Stimulated activated CD4-positive, alpha-beta T cell treated with anti-CD3 and anti-CD28 coated beads, TNF-alpha, amount 100 ng/mL, for 24 hours (primary cell): ENCODE measurements around the gene AMOTL1.

Source experiments
- DNase-seq, 3 experiments: peaks; one replicate each; pipeline ENCODE4 v3.0.0-alpha.2; 2020; ENCODE audit warnings: low read depth in 3 of 3

AMOTL1 gene

DNA sequence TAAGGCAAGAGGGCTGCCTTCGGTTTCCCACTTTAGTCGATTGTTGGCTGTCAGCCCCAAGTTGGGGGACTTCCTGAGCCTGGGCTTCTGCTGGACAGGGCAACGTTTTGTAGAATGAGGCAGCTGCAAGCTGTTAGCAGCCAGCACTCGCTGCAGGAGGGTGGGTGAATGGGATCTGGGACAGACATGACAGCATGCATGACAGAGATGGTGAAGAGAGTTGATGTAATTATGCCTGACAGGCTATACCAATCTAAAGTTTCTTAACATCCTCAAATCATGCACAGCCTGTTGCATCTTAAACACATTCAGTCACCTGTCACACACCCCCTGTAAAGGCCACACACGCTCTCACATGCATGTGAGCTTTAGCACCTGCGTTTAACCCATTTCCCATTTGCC lies 156.0 kb downstream of the AMOTL1 start:
- DNase-seq: no peak

DNA sequence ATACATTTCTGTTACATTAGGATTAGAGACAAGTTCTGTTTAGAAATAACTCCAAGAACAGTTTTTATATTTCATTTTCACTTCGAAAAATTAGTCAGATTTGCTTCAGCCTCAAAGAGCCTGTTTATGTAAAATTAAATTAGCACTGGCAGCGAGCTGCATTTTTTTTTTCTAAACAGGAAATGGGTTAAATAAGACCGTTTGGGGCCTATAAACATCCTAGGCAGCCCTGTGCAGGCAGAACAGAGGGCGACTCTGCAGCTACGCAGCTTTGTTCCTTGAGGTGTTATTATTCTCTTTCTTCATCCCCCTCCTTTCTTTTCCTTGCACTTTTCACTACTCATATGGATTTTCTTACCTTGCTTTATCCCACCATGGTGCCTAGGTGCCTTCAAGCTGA lies 156.5 kb downstream of the AMOTL1 start:
- DNase-seq: no peak

DNA sequence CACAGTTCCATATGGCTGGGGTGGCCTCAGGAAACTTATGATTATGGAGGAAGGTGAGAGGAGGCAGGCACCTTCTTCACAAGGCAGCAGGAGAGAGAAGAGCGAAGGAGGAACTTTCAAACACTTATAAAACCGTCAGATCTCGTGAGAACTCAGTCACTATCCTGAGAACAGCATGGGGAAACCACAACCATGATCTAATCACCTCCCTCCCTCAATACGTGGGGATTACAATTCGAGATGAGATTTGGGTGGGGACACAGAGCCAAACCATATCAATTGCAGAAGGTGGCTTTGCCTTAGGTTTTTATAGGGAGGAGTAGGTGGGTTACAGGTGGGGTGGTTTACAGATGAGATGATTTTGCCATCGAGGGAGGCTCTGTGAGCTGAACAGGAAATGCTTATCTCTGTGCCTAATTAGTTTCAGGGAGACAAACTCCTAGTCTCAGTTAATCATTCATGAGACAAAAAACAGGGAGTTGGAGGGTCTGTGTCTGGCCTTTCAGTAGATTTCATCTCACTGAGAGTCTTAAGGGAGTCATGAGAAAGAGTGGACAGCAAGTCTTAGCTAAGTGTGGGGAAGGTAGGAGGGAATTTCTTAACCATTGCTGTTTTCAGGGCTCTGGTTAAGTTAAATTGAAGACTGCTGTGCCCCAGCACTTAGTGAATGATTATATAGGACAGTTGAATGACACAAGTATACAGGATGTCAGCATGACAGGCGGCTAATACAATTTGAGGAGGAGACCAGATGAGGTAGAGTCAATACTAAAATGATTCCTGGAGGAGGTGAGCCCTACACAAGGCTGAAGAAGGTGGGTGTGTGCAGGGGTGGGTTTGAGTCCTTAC lies 157.5 kb downstream of the AMOTL1 start:
- no peak for DNase-seq

DNA sequence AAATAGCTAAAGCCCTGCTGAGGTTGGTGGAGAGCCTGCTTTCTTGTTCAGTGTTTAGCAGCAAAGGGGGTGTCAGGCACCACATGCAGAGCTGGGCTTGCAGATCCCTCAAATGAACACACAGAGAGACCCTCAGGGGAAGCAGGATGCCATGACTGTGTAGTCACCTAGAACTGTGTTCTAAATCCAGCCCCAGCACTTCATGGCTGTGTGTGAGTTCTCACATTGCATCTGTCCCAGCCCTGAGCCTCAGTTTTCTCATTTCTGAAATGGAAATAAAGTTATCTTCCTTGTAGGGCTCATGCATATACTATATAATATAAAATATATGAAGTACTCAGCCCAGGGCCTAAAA lies 158.1 kb downstream of the AMOTL1 start:
- no peak for DNase-seq
